ENCODE results near the gene CPT2.

CPT2 gene

DNA sequence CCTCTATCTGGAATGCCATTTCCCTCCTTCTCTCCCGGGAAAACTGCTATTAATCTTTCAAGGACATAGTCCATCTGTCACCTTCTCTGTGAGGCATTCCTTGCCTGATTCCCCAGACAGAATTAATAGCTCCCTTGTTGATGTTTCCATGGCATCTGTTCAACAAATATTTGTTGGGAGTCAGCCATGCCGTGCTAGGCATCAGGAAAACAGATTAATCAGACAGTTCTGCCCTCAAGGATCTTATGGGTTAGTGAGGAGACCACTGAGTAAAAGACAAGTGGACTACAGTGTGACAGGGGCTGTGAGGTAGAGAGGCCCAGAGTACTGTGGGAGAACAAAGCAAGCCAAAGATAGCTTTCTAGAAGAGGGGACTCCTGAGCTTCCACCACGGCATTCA is 53.1 kb downstream of the CPT2 start:
- Histone ChIP-seq H3K27ac (ENCODE audit: extremely low read depth, low read depth, low read length) (no peak overlapping the region), H3K4me1 (ENCODE audit: control insufficient read depth, insufficient read depth, low read length) (no peaks in the 10 kb centered on the region), H3K36me3 (ENCODE audit: control insufficient read depth in 2 of 2, insufficient read depth in 1 of 2, low read length in 2 of 2) (peaks cover 7 to 47% of the 10 kb centered on the region in 2 experiments; a peak in 2 of 3 replicates), H3K9me3 (ENCODE audit: control insufficient read depth, insufficient read depth, low read depth, low read length) (no peaks in the 10 kb centered on the region), H3K4me3 (ENCODE audit: low read depth, low read length) (no peak overlapping the region)
- no peak for TF ChIP-seq ZNF10 (tag by site-specific recombination; IDR thresholded peaks at IDR 0.05)
- no peak for TF ChIP-seq KLF9 (tag by site-specific recombination; IDR thresholded peaks at IDR 0.05; ENCODE audit: low read depth)
- TF ChIP-seq, protein P1, sequence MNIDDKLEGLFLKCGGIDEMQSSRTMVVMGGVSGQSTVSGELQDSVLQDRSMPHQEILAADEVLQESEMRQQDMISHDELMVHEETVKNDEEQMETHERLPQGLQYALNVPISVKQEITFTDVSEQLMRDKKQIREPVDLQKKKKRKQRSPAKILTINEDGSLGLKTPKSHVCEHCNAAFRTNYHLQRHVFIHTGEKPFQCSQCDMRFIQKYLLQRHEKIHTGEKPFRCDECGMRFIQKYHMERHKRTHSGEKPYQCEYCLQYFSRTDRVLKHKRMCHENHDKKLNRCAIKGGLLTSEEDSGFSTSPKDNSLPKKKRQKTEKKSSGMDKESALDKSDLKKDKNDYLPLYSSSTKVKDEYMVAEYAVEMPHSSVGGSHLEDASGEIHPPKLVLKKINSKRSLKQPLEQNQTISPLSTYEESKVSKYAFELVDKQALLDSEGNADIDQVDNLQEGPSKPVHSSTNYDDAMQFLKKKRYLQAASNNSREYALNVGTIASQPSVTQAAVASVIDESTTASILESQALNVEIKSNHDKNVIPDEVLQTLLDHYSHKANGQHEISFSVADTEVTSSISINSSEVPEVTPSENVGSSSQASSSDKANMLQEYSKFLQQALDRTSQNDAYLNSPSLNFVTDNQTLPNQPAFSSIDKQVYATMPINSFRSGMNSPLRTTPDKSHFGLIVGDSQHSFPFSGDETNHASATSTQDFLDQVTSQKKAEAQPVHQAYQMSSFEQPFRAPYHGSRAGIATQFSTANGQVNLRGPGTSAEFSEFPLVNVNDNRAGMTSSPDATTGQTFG (tag by site-specific recombination; IDR thresholded peaks at IDR 0.05; ENCODE audit: borderline replicate concordance) = no peak
- no peak for TF ChIP-seq ZNF501 (tag by site-specific recombination; IDR thresholded peaks at IDR 0.05)
- TF ChIP-seq KLF8 (tag by site-specific recombination; IDR thresholded peaks at IDR 0.05) = no peak
- TF ChIP-seq, protein P2, sequence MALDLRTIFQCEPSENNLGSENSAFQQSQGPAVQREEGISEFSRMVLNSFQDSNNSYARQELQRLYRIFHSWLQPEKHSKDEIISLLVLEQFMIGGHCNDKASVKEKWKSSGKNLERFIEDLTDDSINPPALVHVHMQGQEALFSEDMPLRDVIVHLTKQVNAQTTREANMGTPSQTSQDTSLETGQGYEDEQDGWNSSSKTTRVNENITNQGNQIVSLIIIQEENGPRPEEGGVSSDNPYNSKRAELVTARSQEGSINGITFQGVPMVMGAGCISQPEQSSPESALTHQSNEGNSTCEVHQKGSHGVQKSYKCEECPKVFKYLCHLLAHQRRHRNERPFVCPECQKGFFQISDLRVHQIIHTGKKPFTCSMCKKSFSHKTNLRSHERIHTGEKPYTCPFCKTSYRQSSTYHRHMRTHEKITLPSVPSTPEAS (tag by site-specific recombination; IDR thresholded peaks at IDR 0.05) = no peak
- TF ChIP-seq ZNF202 (tag by site-specific recombination; IDR thresholded peaks at IDR 0.05; ENCODE audit: borderline replicate concordance) = no peak
- ChIA-PET CTCF (interaction anchor here (0.6 to 0.7 kb wide), 2 partner anchors 76 to 373 kb away, joined by 3 read pairs; no protein-coding TSS in a partner anchor), POLR2A (no interaction called here)

DNA sequence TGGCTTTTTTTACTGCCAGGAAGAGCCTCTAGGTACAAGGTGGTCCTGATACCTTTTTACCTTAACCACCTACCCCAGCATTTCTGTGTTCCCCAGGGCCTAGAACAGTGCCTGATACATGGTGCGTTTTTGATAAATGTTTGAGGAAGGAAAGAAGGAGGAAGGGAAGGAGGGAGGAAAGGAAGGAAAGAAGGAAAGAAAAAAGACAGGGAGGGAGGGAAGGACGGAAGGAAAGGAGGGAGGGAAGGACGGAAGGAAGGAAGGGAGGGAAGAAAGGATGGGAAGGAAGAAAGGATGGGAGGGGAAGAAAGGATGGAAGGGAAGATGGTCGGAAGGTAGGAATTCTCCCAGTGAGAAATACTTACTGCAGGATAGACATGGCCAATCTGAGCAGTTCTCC is 53.7 kb downstream of the CPT2 start:
- H3K9me3 ChIP-seq (ENCODE audit: control insufficient read depth, insufficient read depth, low read depth, low read length) = no peaks in the 10 kb centered on the region
- H3K4me1 ChIP-seq (ENCODE audit: control insufficient read depth, insufficient read depth, low read length) = no peaks in the 10 kb centered on the region
- H3K36me3 ChIP-seq (ENCODE audit: control insufficient read depth in 2 of 2, insufficient read depth in 1 of 2, low read length in 2 of 2) = peaks cover 7 to 48% of the 10 kb centered on the region in 2 experiments; a peak in 2 of 3 replicates
- CTCF ChIA-PET = interaction anchor here (1.3 kb wide), 1 partner anchor 143 kb away, joined by 3 read pairs; no protein-coding TSS in a partner anchor
- POLR2A ChIA-PET = no interaction called here
- H3K4me3 ChIP-seq (ENCODE audit: low read depth, low read length) = no peak overlapping the region
- no peak overlapping the region for H3K27ac ChIP-seq (ENCODE audit: extremely low read depth, low read depth, low read length)
- TF ChIP-seq ZNF366 (tag by site-specific recombination; conservative IDR thresholded peaks at IDR 0.05) (peak; percentile 97), ZNF660 (tag by site-specific recombination; IDR thresholded peaks at IDR 0.05) (no peak), ZNF571 (tag by site-specific recombination; IDR thresholded peaks at IDR 0.05) (peak; percentile 48; the same call in 1 of the 2 replicates)

- ChIA-PET CTCF (interaction anchor here (0.6 to 2.1 kb wide), 2 partner anchors 24 to 72 kb away, joined by 3 to 8 read pairs; no protein-coding TSS in a partner anchor), POLR2A (no interaction called here)
- Histone ChIP-seq H3K36me3 (ENCODE audit: control insufficient read depth in 2 of 2, insufficient read depth in 1 of 2, low read length in 2 of 2) (peaks cover 9 to 51% of the 10 kb centered on the region in 2 experiments; a peak in 2 of 3 replicates), H3K9me3 (ENCODE audit: control insufficient read depth, insufficient read depth, low read depth, low read length) (no peaks in the 10 kb centered on the region), H3K4me1 (ENCODE audit: control insufficient read depth, insufficient read depth, low read length) (no peaks in the 10 kb centered on the region), H3K27ac (ENCODE audit: extremely low read depth, low read depth, low read length) (no peak overlapping the region), H3K4me3 (ENCODE audit: low read depth, low read length) (no peak overlapping the region)
- TF ChIP-seq ZEB2 (tag by site-specific recombination; IDR thresholded peaks at IDR 0.05) (no peak), INSM2 (tag by site-specific recombination; IDR thresholded peaks at IDR 0.05) (no peak), ZNF664 (tag by site-specific recombination; IDR thresholded peaks at IDR 0.05) (peak; percentile 50; the same call in 1 of the 2 replicates)
Measured at GRCh38 chr1:53254011-53254640, 57.5 kb downstream of the CPT2 start.
